ENCODE measurements around the gene ATAD3A. TPM values are rescaled to one million over a fixed set of nuclear protein-coding genes. Genes with fewer than 3 reads are reported as not detected.

ATAD3A gene
- total RNA-seq, 1 donor from 2014 or later: 21.9 TPM

DNA sequence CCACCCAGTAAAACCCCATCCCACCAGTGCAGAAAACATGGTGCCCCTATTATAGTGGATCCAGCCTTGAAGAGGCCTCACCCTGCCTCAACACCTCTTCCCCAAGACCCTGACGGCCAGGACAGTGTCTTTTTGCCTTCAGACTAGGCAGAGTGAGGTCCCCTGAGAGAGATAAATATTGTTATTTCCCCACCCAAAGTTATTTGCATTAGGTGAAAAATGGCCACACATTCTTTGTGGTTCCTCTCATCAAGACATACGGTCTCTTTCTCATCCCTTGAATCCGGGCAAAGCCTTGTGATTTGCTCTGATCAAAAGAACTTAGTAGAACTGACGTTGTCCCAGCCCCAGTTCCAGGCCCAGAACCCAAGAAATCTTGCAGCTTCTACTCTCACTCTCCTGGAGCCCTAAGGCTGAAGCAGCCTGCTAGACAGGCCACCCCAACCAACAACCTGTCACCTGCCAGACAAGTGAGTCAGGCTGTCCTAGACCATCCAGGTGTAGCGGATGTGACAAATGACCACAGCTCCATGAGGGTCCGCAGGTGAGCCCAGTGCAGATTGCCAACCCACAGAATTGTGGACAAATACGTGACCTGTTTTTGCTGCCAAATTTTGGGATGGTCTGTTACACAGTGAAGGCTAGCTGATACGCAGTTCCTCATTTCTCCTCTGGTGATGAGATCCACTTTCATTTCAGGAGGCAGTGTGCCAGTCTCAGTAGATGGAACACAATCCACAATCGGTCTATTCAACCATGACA lies 70.8 kb downstream of the ATAD3A start:
- intact Hi-C loops (cut with DNase I): no loop called here
- Histone ChIP-seq H3K27me3 (no peaks in the 10 kb centered on the region), H3K27ac (no peak overlapping the region), H3K36me3 (no peaks in the 10 kb centered on the region), H3K9me3 (no peaks in the 10 kb centered on the region), H3K4me1 (no peaks in the 10 kb centered on the region), H3K4me3 (no peak overlapping the region)
- no peak for DNase-seq (ENCODE audit: extremely low spot score in 2 of 2)
- TF ChIP-seq POLR2A (IDR thresholded peaks at IDR 0.05) (no peak), POLR2AphosphoS5 (IDR thresholded peaks at IDR 0.05; ENCODE audit: insufficient read depth in 1 of 2, low read depth in 1 of 2) (no peak)
- TF ChIP-seq, protein P1, sequence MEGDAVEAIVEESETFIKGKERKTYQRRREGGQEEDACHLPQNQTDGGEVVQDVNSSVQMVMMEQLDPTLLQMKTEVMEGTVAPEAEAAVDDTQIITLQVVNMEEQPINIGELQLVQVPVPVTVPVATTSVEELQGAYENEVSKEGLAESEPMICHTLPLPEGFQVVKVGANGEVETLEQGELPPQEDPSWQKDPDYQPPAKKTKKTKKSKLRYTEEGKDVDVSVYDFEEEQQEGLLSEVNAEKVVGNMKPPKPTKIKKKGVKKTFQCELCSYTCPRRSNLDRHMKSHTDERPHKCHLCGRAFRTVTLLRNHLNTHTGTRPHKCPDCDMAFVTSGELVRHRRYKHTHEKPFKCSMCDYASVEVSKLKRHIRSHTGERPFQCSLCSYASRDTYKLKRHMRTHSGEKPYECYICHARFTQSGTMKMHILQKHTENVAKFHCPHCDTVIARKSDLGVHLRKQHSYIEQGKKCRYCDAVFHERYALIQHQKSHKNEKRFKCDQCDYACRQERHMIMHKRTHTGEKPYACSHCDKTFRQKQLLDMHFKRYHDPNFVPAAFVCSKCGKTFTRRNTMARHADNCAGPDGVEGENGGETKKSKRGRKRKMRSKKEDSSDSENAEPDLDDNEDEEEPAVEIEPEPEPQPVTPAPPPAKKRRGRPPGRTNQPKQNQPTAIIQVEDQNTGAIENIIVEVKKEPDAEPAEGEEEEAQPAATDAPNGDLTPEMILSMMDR (IDR thresholded peaks at IDR 0.05): no peak

DNA sequence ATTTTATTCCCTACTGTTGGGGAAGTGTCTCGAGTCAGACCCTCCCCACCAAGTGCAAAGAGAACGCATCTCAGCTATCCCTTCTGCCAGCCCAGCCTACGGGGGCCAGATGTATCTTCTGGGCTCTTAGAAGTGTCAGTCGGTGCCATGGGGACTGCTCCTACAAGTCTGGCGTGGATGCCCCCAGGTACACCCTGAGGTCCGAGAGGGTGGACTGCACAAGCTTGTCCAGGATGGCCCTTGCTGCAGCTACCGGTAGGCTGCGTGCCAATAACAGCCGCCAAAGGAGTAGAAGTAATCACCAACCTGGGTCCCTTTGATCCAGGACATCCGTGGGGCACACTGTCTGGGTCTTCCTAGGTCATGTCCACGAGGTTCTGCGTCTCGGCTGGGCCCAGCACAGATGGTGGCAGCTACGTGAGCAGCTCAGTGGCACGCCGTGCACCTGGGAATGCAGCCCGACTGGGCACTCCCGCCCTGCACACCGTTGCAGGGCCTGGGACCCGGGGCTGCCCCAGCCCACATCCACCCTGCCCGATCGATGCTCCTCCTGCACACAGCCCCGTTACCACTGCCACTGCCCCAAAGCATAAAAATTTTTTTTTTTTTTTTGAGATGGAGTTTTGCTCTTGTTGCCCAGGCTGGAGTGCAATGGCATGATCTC lies 71.5 kb downstream of the ATAD3A start:
- no peaks in the 10 kb centered on the region for H3K27me3 ChIP-seq
- TF ChIP-seq, protein P1 (IDR thresholded peaks at IDR 0.05): no peak
- TF ChIP-seq POLR2AphosphoS5 (IDR thresholded peaks at IDR 0.05; ENCODE audit: insufficient read depth in 1 of 2, low read depth in 1 of 2): no peak
- TF ChIP-seq POLR2A (IDR thresholded peaks at IDR 0.05): no peak
- no peaks in the 10 kb centered on the region for H3K36me3 ChIP-seq

More for the DNA sequence above, 71.5 kb downstream of the ATAD3A start:
- Histone ChIP-seq H3K9me3 (no peaks in the 10 kb centered on the region), H3K27ac (no peak overlapping the region), H3K4me3 (no peak overlapping the region), H3K4me1 (no peaks in the 10 kb centered on the region)
- no peak for DNase-seq (ENCODE audit: extremely low spot score in 2 of 2)
- intact Hi-C loops (cut with DNase I): no loop called here

Other genes with a start within 250 kb of the ATAD3A start
- 56.7 TPM for gene UBE2J2, start 238.3 kb upstream of the ATAD3A start, total RNA-seq
- 8.6 TPM for gene SCNN1D, start 231.7 kb upstream of the ATAD3A start, total RNA-seq
- gene ACAP3, start 204.2 kb upstream of the ATAD3A start, total RNA-seq: 68.5 TPM
- 31.2 TPM for gene PUSL1, start 203.6 kb upstream of the ATAD3A start, total RNA-seq
- 142 TPM for gene INTS11, start 187.5 kb upstream of the ATAD3A start, total RNA-seq
- 20.9 TPM for gene CPTP, start 187.4 kb upstream of the ATAD3A start, total RNA-seq
- 0.74 TPM for gene TAS1R3, start 180.9 kb upstream of the ATAD3A start, total RNA-seq
- 72.4 TPM for gene DVL1, start 162.7 kb upstream of the ATAD3A start, total RNA-seq
- 136 TPM for gene MXRA8, start 153.6 kb upstream of the ATAD3A start, total RNA-seq
- 94.5 TPM for gene AURKAIP1, start 137.0 kb upstream of the ATAD3A start, total RNA-seq
- gene CCNL2, start 112.8 kb upstream of the ATAD3A start, total RNA-seq: 319 TPM
- gene MRPL20, start 104.9 kb upstream of the ATAD3A start, total RNA-seq: 84.2 TPM
- gene ANKRD65, start 90.9 kb upstream of the ATAD3A start, total RNA-seq: 3.2 TPM
- 35.8 TPM for gene VWA1, start 76.5 kb upstream of the ATAD3A start, total RNA-seq
- not detected for gene ATAD3C, start 62.5 kb upstream of the ATAD3A start, total RNA-seq
- 17.7 TPM for gene ATAD3B, start 40.4 kb upstream of the ATAD3A start, total RNA-seq
- gene TMEM240, start 28.5 kb downstream of the ATAD3A start, total RNA-seq: 3.9 TPM
- 105 TPM for gene SSU72, start 62.7 kb downstream of the ATAD3A start, total RNA-seq
- gene FNDC10, start 88.0 kb downstream of the ATAD3A start, total RNA-seq: 6.1 TPM
- 66.8 TPM for gene MIB2, start 103.3 kb downstream of the ATAD3A start, total RNA-seq
- gene MMP23B, start 120.0 kb downstream of the ATAD3A start, total RNA-seq: 42.7 TPM
- 16.5 TPM for gene CDK11B, start 146.8 kb downstream of the ATAD3A start, total RNA-seq
- gene SLC35E2B, start 180.6 kb downstream of the ATAD3A start, total RNA-seq: 38.3 TPM
- 35.6 TPM for gene CDK11A, start 212.2 kb downstream of the ATAD3A start, total RNA-seq

All from vagina (tissue), 2 donors.